HCT116 (cell line): ENCODE results near the gene ARGLU1. TPM values are rescaled to one million over a fixed set of nuclear protein-coding genes. Genes with fewer than 3 reads are reported as not detected.

ENCODE experiments used
- ATAC-seq: fragments of 200-7000 bp; cut with Tn5 transposase; 2 replicates; pipeline ENCODE4 v1.9.1; 2020; ENCODE audit warnings: mild to moderate bottlenecking, moderate library complexity
- BruUV-seq: library from RNA; stranded (reverse); fragments of 400-500 nt; replicated peaks from 2 replicates; lab custom pipeline; 2021; lab: Mats Ljungman, UMichigan
- CTCF ChIA-PET: fragments of 300-600 bp; sonication (Branson Sonifier 250); formaldehyde crosslinking; loops from one replicate; lab custom pipeline; 2021; ENCODE audit warnings: antibody characterized with exemption; lab: Charles Lee
- POLR2A ChIA-PET: fragments of 300-600, 350-600 bp; sonication (Branson Sonifier 250); formaldehyde crosslinking; loops from one replicate; lab custom pipeline; 2021; ENCODE audit warnings: antibody characterized with exemption; lab: Charles Lee
- RAD21 ChIA-PET, 2 experiments: fragments of 300-600 bp; sonication (Branson Sonifier 250); formaldehyde crosslinking; loops; one replicate each; lab custom pipeline; 2023; ENCODE audit warnings: low total read pairs in 2 of 2; ENCODE audit not compliant: uncharacterized antibody in 2 of 2, unreplicated experiment in 2 of 2, low non-redundant PET in 1 of 2; lab: Charles Lee
- DNase-seq: peaks from one replicate; pipeline ENCODE4 v3.0.0-alpha.2; 2010; ENCODE audit warnings: low read depth, low spot score
- H2AFZ ChIP-seq: fragments of 200-600 bp; shearing (Covaris generic), sonication (generic); 2 replicates; pipeline ENCODE4 v1.6.1; 2017; ENCODE audit warnings: low read depth, mixed run types, mixed read lengths, antibody characterized with exemption, low read length; ENCODE audit not compliant: poor library complexity, severe bottlenecking
- H3K27ac ChIP-seq: 2 replicates; pipeline ENCODE4 v1.5.1; 2012; ENCODE audit warnings: low read depth, low read length
- H3K27me3 ChIP-seq: fragments of 200-600 bp; sonication (generic); 2 replicates; pipeline ENCODE4 v1.6.1; 2016; ENCODE audit warnings: mixed run types, low read length, mixed read lengths; ENCODE audit not compliant: insufficient read depth
- H3K36me3 ChIP-seq, 2 experiments: fragments of 200-500 bp in 1 of 2; fragments of 200-600 bp in 1 of 2; sonication (Bioruptor generic) in 1 of 2; sonication (generic) in 1 of 2; 2 replicates each; pipeline versions ENCODE4 v1.5.1 to v1.6.1; 2014 to 2016; ENCODE audit warnings: low read length in 2 of 2, inconsistent platforms in 1 of 2, mixed read lengths in 1 of 2, mixed run types in 1 of 2; ENCODE audit not compliant: insufficient read depth in 2 of 2, control insufficient read depth in 1 of 2
- H3K4me1 ChIP-seq, 2 experiments: fragments of 200-600 bp in 1 of 2; sonication (generic) in 1 of 2; 2 replicates each; pipeline versions ENCODE4 v1.5.1 to v1.6.1; 2012 to 2017; ENCODE audit warnings: low read length in 2 of 2, inconsistent platforms in 1 of 2, mild to moderate bottlenecking in 1 of 2, mixed read lengths in 1 of 2, mixed run types in 1 of 2, moderate library complexity in 1 of 2; ENCODE audit not compliant: insufficient read depth in 2 of 2, control insufficient read depth in 1 of 2
- H3K4me2 ChIP-seq: fragments of 200-600 bp; sonication (generic); 2 replicates; pipeline ENCODE4 v1.6.1; 2017; ENCODE audit warnings: mixed run types, low read length, mixed read lengths
- H3K4me3 ChIP-seq, 2 experiments: fragments of 200-600 bp in 1 of 2; sonication (generic) in 1 of 2; replicated peaks in 1 of 2; 2 replicates each; pipeline ENCODE4 v1.5.1; 2011 to 2016; ENCODE audit warnings: low read length in 2 of 2, control low read depth in 1 of 2, low read depth in 1 of 2, mild to moderate bottlenecking in 1 of 2, mixed read lengths in 1 of 2, mixed run types in 1 of 2
- H3K79me2 ChIP-seq: fragments of 200-600 bp; sonication (generic); 2 replicates; pipeline ENCODE4 v1.6.1; 2017; ENCODE audit warnings: mild to moderate bottlenecking, mixed run types, low read length, moderate library complexity, mixed read lengths; ENCODE audit not compliant: insufficient read depth
- H3K9ac ChIP-seq: fragments of 200-600 bp; sonication (generic); 2 replicates; pipeline ENCODE4 v1.6.1; 2016; ENCODE audit warnings: low read length, mixed read lengths
- H3K9me2 ChIP-seq: fragments of 200-600 bp; sonication (generic), shearing (Covaris generic); 2 replicates; pipeline ENCODE4 v1.6.1; 2017; ENCODE audit warnings: mixed run types, mild to moderate bottlenecking, moderate library complexity; ENCODE audit not compliant: insufficient read depth
- H3K9me3 ChIP-seq, 2 experiments: fragments of 200-500 bp in 1 of 2; fragments of 200-600 bp in 1 of 2; sonication (Bioruptor generic) in 1 of 2; sonication (generic) in 1 of 2; 2 replicates each; pipeline ENCODE4 v1.6.1; 2014 to 2017; ENCODE audit warnings: low read length in 2 of 2, mixed read lengths in 2 of 2, inconsistent platforms in 1 of 2, low read depth in 1 of 2, mild to moderate bottlenecking in 1 of 2, mixed run types in 1 of 2, moderate library complexity in 1 of 2; ENCODE audit not compliant: control insufficient read depth in 1 of 2, insufficient read depth in 1 of 2
- H4K20me1 ChIP-seq: fragments of 200-600 bp; sonication (generic), shearing (Covaris generic); 2 replicates; pipeline ENCODE4 v1.6.1; 2017; ENCODE audit warnings: mixed run types, mild to moderate bottlenecking, moderate library complexity; ENCODE audit not compliant: insufficient read depth
- ATF3 ChIP-seq: IDR thresholded peaks from 2 replicates; pipeline ENCODE4 v1.6.1; 2012
- CBX3 ChIP-seq: IDR thresholded peaks from 2 replicates; pipeline ENCODE4 v1.6.1; 2012; ENCODE audit warnings: low read depth
- CEBPB ChIP-seq: IDR thresholded peaks from 2 replicates; pipeline ENCODE4 v1.6.1; 2012; ENCODE audit warnings: low read depth
- ELF1 ChIP-seq: IDR thresholded peaks from 2 replicates; pipeline ENCODE4 v1.6.1; 2012; ENCODE audit warnings: low read depth, borderline replicate concordance
- EZH2 ChIP-seq: fragments of 200-600 bp; sonication (generic); IDR thresholded peaks from 2 replicates; pipeline ENCODE4 v1.6.1; 2017; ENCODE audit warnings: antibody characterized with exemption, mixed run types
- MAX ChIP-seq: IDR thresholded peaks from 2 replicates; pipeline ENCODE4 v1.6.1; 2012
- POLR2A ChIP-seq: IDR thresholded peaks from 2 replicates; pipeline ENCODE4 v1.7.0; 2011; ENCODE audit warnings: borderline replicate concordance; ENCODE audit not compliant: insufficient read depth, insufficient read length; ENCODE audit errors: extremely low read depth
- POLR2AphosphoS5 ChIP-seq: IDR thresholded peaks from 2 replicates; pipeline ENCODE4 v1.6.1; 2011; ENCODE audit warnings: mild to moderate bottlenecking, low read depth, low read length, moderate library complexity
- RAD21 ChIP-seq: IDR thresholded peaks from 2 replicates; pipeline ENCODE4 v1.6.1; 2012; ENCODE audit warnings: low read depth, mild to moderate bottlenecking
- REST ChIP-seq: IDR thresholded peaks from 2 replicates; pipeline ENCODE4 v1.6.1; 2012; ENCODE audit warnings: low read depth
- SIN3A ChIP-seq: IDR thresholded peaks from 2 replicates; pipeline ENCODE4 v1.6.1; 2012; ENCODE audit warnings: low read depth
- SP1 ChIP-seq: IDR thresholded peaks from 2 replicates; pipeline ENCODE4 v1.6.1; 2012; ENCODE audit warnings: low read depth
- SRF ChIP-seq: IDR thresholded peaks from 2 replicates; pipeline ENCODE4 v1.6.1; 2012; ENCODE audit warnings: low read depth
- TCF7L2 ChIP-seq: IDR thresholded peaks from 2 replicates; pipeline ENCODE4 v1.7.0; 2011; ENCODE audit warnings: borderline replicate concordance, inconsistent platforms; ENCODE audit not compliant: insufficient read depth, insufficient read length; ENCODE audit errors: extremely low read depth
- ZFX ChIP-seq: fragments of 450-650 bp; IDR thresholded peaks from 2 replicates; pipeline ENCODE4 v1.6.1; 2017
- ZNF274 ChIP-seq: fragments of 200-500 bp; sonication (Bioruptor generic); IDR thresholded peaks from 2 replicates; pipeline ENCODE4 v1.6.1; 2014; ENCODE audit warnings: mild to moderate bottlenecking, low read depth, low read length, inconsistent platforms
- intact Hi-C: fragments of 100-400 bp; cut with micrococcal nuclease; formaldehyde crosslinking; loops from 2 replicates; pipeline ENCODE4 v1.10.0; 2022
- total RNA-seq: library from RNA; stranded (reverse); gene quantifications from one replicate; pipeline ENCODE4 v1.2.1, GENCODE V29; 2021; ENCODE audit not compliant: unreplicated experiment

ARGLU1 gene
- total RNA-seq, 1 experiment from 2014 or later = 57.8 TPM

GRCh38 chr13:106523576-106523975 is 44.4 kb downstream of the ARGLU1 start:
- TF ChIP-seq POLR2A (no peak), CEBPB (no peak), ZFX (no peak), ELF1 (no peak), TCF7L2 (no peak), ATF3 (no peak), POLR2AphosphoS5 (no peak), SRF (no peak), CBX3 (no peak)
- TF ChIP-seq, all 23 proteins: peak for 0
- H3K4me2 ChIP-seq = 0 out of 2 replicates have a peak overlapping the region, but pooled peaks have one; percentile 3
- CTCF ChIA-PET = no interaction called here
- no peak overlapping the region for H3K4me3 ChIP-seq
- H2AFZ ChIP-seq = no peak overlapping the region
- peaks cover 100% of the 10 kb centered on the region for H3K79me2 ChIP-seq
- no peak overlapping the region for H3K27ac ChIP-seq
- no peaks in the 10 kb centered on the region for H3K27me3 ChIP-seq
- H4K20me1 ChIP-seq = peaks cover 12% of the 10 kb centered on the region; the same call in 1 of the 2 replicates
- H3K4me1 ChIP-seq = peaks cover 13 to 24% of the 10 kb centered on the region in 2 experiments
- H3K9me2 ChIP-seq = no peaks in the 10 kb centered on the region
- POLR2A ChIA-PET = no interaction called here
- ATAC-seq = no peak
- BruUV-seq = no TSS peak
- no peaks in the 10 kb centered on the region for H3K9me3 ChIP-seq
- no peaks in the 10 kb centered on the region; a peak in 2 of 4 replicates for H3K36me3 ChIP-seq
- no peak overlapping the region for H3K9ac ChIP-seq
- RAD21 ChIA-PET = no interaction called here
- intact Hi-C loops = no loop called here
- no peak for DNase-seq

GRCh38 chr13:106522898-106523525 is 44.9 kb downstream of the ARGLU1 start:
- H3K9ac ChIP-seq = no peak overlapping the region
- H2AFZ ChIP-seq = no peak overlapping the region
- no TSS peak for BruUV-seq
- no peaks in the 10 kb centered on the region for H3K27me3 ChIP-seq
- no peaks in the 10 kb centered on the region for H3K9me2 ChIP-seq
- H3K27ac ChIP-seq = no peak overlapping the region
- H3K9me3 ChIP-seq = no peaks in the 10 kb centered on the region
- H3K36me3 ChIP-seq = no peaks in the 10 kb centered on the region; a peak in 2 of 4 replicates
- peaks cover 13 to 24% of the 10 kb centered on the region in 2 experiments for H3K4me1 ChIP-seq
- H3K79me2 ChIP-seq = peaks cover 100% of the 10 kb centered on the region
- ChIA-PET CTCF (no interaction called here), RAD21 (no interaction called here), POLR2A (no interaction called here)
- DNase-seq (no peak), ATAC-seq (no peak)
- no peak overlapping the region for H3K4me3 ChIP-seq
- intact Hi-C loops = no loop called here
- H4K20me1 ChIP-seq = peaks cover 12% of the 10 kb centered on the region; the same call in 1 of the 2 replicates
- 0 out of 2 replicates have a peak overlapping the region, but pooled peaks have one; percentile 3 for H3K4me2 ChIP-seq
- TF ChIP-seq POLR2A (no peak), CEBPB (no peak), EZH2 (no peak), ATF3 (no peak), SIN3A (no peak), ZNF274 (no peak), REST (no peak), CBX3 (no peak), SP1 (no peak), ZFX (no peak), RAD21 (no peak), MAX (no peak)
